HT-29 (cell line): ENCODE data around the gene RIT1. TPM values are rescaled to one million over a fixed set of nuclear protein-coding genes. Genes with fewer than 3 reads are reported as not detected.

ENCODE experiments used
- DNase-seq: peaks from one replicate; pipeline ENCODE4 v3.0.0-alpha.2; 2015; ENCODE audit warnings: low spot score
- small RNA-seq: library from RNA; depleted of rRNA; stranded (forward); fragments of <200 nt; gene quantifications from one replicate; pipeline ENCODE3, GENCODE V24; 2014
- total RNA-seq: library from RNA; depleted of rRNA; stranded (reverse); fragments of >200 nt; shearing (Covaris generic); gene quantifications from 2 replicates; pipeline ENCODE4 v1.2.3, GENCODE V29; 2014; rRNA removed

Gene RIT1
- total RNA-seq, 1 experiment from 2014 or later = 6.5 TPM

DNA sequence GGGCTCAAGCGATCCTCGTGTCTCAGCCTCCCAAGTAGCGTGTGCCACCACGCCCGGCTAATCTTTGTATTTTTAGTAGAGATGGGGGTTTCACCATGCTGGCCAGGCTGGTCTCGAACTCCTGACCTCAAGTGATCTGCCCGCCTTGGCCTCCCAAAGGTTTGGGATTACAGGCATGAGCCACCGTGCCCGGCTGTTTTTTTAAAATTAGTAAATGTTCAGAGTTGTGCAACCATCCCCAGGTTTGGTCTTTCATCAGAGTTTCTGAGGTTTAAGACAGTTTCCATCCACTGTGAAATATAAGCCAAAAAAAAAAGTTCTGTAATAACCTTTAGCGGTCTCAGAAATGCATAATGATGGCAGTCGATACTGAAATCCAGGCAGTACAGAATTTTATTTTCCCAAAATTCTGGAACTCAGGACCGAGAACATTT, 52.3 kb downstream of the RIT1 start:
- no peak for DNase-seq

DNA sequence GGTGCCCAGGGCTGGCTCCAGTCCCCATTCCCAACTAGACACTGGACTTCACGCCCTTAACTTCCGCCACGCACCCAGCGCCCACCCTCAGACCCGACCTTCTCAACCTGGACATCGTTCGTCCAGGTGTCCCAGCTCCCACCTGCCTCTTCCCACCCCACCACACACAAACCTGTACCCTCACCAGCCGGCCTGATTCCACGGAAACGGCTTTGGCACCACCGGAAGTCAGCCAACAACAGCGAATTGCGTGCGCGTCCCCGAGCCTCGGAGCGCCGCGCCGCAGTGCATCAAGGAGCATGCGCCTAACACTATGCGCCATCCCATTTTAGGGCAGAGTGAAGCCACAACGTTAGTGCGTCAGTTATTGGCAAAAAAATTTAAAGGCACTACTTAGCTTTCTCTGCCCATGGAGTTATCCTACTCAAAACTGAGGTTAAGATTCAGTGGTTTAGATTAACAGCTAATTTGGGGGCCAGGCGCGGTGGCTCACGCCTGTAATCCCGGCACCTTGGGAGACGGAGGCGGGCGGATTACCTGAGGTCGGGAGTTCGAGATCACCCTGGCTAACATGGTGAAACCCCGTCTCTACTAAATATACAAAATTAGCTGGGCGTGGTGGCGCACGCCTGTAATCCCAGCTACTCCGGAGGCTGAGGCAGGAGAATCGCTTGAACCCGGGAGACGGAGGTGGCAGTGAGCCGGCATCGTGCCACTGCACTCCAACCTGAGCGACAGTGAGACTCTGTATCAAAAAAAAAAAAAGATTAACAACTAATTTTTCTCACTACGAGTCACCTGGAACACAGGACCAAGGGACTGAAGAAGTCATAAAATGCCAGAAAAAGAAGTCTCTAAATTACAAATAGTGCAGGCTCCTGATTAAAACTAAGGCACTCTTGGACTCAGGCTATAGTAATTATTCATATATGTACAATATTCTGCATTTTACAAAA, 53.9 kb downstream of the RIT1 start, which contains the start of gene GON4L:
Gene GON4L, minus strand, starts transcription at position 240 of the 956 bp plus-strand sequence. CDS start 3,434 bp downstream, outside the sequence.
- DNase-seq = peak; percentile 95

DNA sequence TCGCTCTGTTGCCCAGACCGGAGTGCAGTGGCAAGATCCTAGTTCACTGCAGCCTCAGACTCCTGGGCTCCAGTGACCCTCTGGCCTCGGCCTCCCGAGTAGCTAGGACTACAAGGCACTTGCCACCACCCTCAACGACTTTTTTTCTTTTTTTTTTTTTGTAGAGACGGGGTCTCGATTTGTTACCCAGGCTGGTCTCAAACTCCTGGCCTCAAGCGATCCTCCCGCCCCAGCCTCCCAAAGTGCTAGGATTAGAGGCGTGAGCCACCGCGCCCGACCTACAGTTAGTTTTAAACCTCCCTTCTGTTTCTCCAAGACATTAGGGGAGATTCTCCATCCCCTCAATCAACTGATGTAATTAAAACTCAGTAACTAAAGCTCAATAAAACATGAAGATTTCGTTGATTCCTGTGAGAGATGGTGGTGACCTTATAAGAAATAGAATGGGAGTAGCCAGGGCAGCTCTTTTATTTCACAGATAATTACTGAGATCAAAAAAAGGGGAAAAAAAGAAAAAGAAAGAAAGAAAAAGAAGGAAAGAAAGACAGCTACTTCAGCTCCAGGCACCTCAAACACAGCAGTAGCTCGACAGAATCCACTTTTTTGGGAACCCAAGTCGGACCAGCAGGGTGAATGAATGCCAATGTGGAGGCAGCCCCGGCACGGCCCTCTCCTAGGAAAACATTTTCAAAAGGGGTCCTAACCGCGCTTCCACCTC, 54.7 kb downstream of the RIT1 start:
- no peak for DNase-seq

DNA sequence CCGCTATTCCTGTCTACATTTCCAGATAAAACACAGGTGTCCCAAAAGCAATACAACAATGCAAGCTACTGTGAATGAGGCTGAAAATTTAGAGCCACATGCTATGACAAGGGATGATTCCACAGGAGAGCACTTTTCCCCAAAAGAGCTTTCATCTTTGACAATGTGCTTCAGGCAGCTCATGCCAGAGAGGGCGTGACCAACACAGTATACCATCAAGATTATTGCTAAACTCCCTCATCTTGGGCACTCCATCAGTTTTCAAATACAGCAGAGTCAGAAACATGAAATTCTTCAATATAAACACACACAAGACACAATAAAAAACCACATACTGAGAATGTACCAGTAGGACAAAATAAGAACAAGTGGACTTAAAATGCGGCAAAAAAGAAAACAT, 60.8 kb downstream of the RIT1 start:
- no peak for DNase-seq

DNA sequence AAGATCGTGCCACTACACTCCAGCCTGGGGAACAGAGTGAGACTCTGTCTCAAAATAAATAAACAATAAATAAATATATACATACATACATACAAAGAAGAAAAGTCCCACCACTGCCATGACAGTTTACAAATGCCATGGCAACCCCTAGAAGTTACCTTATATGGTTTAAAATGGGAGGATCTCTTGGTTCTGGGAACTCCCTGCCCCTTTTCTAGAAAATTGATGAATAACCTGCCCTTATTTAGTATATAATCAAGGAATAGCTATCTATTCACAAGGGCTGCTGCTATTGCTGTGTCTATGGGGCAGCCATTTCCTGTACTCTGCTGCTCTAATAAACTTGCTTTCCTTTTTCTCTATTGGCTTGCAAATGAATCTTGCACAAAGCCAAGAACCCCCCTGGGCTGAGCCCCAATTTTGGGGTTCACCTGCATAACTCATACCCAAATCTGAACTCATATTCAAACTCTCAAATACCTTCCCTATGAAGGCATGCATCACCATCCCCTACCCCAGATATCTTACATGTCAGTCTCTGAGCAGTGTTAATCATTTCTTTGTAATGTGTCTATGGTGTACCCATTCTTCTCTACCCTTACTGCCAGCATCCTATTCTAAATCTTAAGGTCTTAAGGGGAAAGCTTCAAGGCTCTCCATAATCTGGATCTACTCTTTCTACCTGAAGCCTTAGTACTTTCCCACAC, 63.2 kb downstream of the RIT1 start:
- no peak for DNase-seq

Small RNAs within 50 kb of the gene (small RNA-seq; reads per million reads assigned to genes)
- gene MIR6738 (not detected), gene RF00015 (not detected), gene SCARNA4 (not detected), gene SNORA80E (6.0 reads per million, percentile 84 among the genes with 10 or more reads in this experiment)

Other genes with a start within 250 kb of the RIT1 start
- 24.6 and 24.8 TPM in 2 replicates for gene YY1AP1, start 222.6 kb downstream of the RIT1 start, total RNA-seq
- 58.5 and 77.3 TPM in 2 replicates for gene DAP3, start 222.3 kb downstream of the RIT1 start, total RNA-seq
- 17.6 and 18.0 TPM in 2 replicates for gene GON4L, start 54.1 kb downstream of the RIT1 start, total RNA-seq
- not detected in 2 replicates for gene SYT11, start 51.8 kb downstream of the RIT1 start, total RNA-seq
- gene KHDC4, start 23.1 kb upstream of the RIT1 start, total RNA-seq = 44.4 and 53.6 TPM in 2 replicates
- 0.47 and 3.1 TPM in 2 replicates for gene RXFP4, start 30.3 kb upstream of the RIT1 start, total RNA-seq
- 150 and 179 TPM in 2 replicates for gene ARHGEF2, start 67.2 kb upstream of the RIT1 start, total RNA-seq
- gene SSR2, start 109.6 kb upstream of the RIT1 start, total RNA-seq = 227 and 261 TPM in 2 replicates
- gene UBQLN4, start 142.4 kb upstream of the RIT1 start, total RNA-seq = 35.7 and 41.0 TPM in 2 replicates
- gene LAMTOR2, start 143.4 kb upstream of the RIT1 start, total RNA-seq = 108 and 130 TPM in 2 replicates
- gene RAB25, start 149.8 kb upstream of the RIT1 start, total RNA-seq = 163 and 185 TPM in 2 replicates
- 9.3 and 13.3 TPM in 2 replicates for gene MEX3A, start 171.1 kb upstream of the RIT1 start, total RNA-seq
- gene LMNA, start 203.4 kb upstream of the RIT1 start, total RNA-seq = 1,664 and 1,875 TPM in 2 replicates
- 5.1 and 11.6 TPM in 2 replicates for gene SEMA4A, start 242.2 kb upstream of the RIT1 start, total RNA-seq